HepG2 (cell line): ENCODE measurements around the gene ATRIP. TPM values are rescaled to one million over a fixed set of nuclear protein-coding genes. Genes with fewer than 3 reads are reported as not detected.
A peak's percentile ranks its signal among the peaks of the same experiment; 100 is the strongest.

ENCODE experiments used
- ATAC-seq: fragments of 200-7000 bp; cut with Tn5 transposase; 3 replicates; pipeline ENCODE4 v1.9.1; 2020; ENCODE audit warnings: mild to moderate bottlenecking, moderate library complexity
- BruUV-seq: library from RNA; stranded (reverse); fragments of 400-500 nt; replicated peaks from 2 replicates; lab custom pipeline; 2021; lab: Mats Ljungman, UMichigan
- CTCF ChIA-PET: fragments of 300-600 bp; formaldehyde crosslinking; extraction: SDS; loops from one replicate; lab custom pipeline; 2021; ENCODE audit warnings: low total read pairs, inconsistent platforms, low intra/inter-chr PET ratio; lab: Yijun Ruan, JAX
- POLR2A ChIA-PET: fragments of 350-600 bp; sonication (Branson Sonifier 250); formaldehyde crosslinking; loops from one replicate; lab custom pipeline; 2020; ENCODE audit warnings: antibody characterized with exemption, inconsistent platforms; lab: Yijun Ruan, JAX
- DNase-seq: peaks from one replicate; pipeline ENCODE4 v3.0.0-alpha.2; 2015; ENCODE audit warnings: low spot score
- FAIRE-seq: peaks from 3 replicates; lab custom pipeline; 2011; peaks lifted over from hg19 to GRCh38; lab: Jason Lieb, UNC
- H2AFZ ChIP-seq: one replicate; pipeline ENCODE4 v1.6.1; 2011; ENCODE audit warnings: low read length, inconsistent platforms
- H3K27ac ChIP-seq: fragments of 300-600 bp; 3 replicates; pipeline ENCODE4 v1.8.0; 2011; ENCODE audit warnings: mixed run types, mild to moderate bottlenecking, mixed read lengths, low read length, inconsistent platforms; ENCODE audit not compliant: insufficient read depth; ENCODE audit errors: extremely low read length
- H3K27me3 ChIP-seq, 2 experiments: fragments of 200-600 bp in 1 of 2; 2 replicates in 1 of 2; 3 replicates in 1 of 2; pipeline versions ENCODE4 v1.6.0 to v1.8.0; 2011; ENCODE audit warnings: low read length in 2 of 2, mild to moderate bottlenecking in 2 of 2, moderate library complexity in 2 of 2, inconsistent platforms in 1 of 2; ENCODE audit not compliant: insufficient read depth in 2 of 2, control insufficient read depth in 1 of 2
- H3K36me3 ChIP-seq, 2 experiments: fragments of 200-600 bp in 1 of 2; replicated peaks in 1 of 2; 2 replicates in 1 of 2; 3 replicates in 1 of 2; pipeline versions ENCODE4 v1.5.1 to v1.8.0; 2011; ENCODE audit warnings: low read length in 2 of 2, inconsistent platforms in 1 of 2; ENCODE audit not compliant: insufficient read depth in 2 of 2, control insufficient read depth in 1 of 2
- H3K4me1 ChIP-seq: 2 replicates; pipeline ENCODE4 v1.5.1; 2012; ENCODE audit warnings: low read length, inconsistent platforms; ENCODE audit not compliant: insufficient read depth
- H3K4me2 ChIP-seq: 2 replicates; pipeline ENCODE4 v1.6.0; 2011; ENCODE audit warnings: low read depth, low read length, inconsistent platforms
- H3K4me3 ChIP-seq, 3 experiments: fragments of 200-600 bp in 1 of 3; sonication (generic), shearing (Covaris generic) in 1 of 3; replicated peaks in 1 of 3; 2 replicates each; pipeline ENCODE4 v1.5.1; 2011 to 2016; ENCODE audit warnings: low read length in 3 of 3, inconsistent platforms in 2 of 3, low read depth in 2 of 3, mild to moderate bottlenecking in 2 of 3, control low read depth in 1 of 3, mixed read lengths in 1 of 3; ENCODE audit not compliant: insufficient read depth in 1 of 3
- H3K79me2 ChIP-seq: one replicate; pipeline ENCODE4 v1.6.1; 2011; ENCODE audit warnings: low read length, inconsistent platforms; ENCODE audit not compliant: insufficient read depth
- H3K9ac ChIP-seq: 2 replicates; pipeline ENCODE4 v1.6.0; 2011; ENCODE audit warnings: mild to moderate bottlenecking, low read depth, low read length, inconsistent platforms; ENCODE audit not compliant: insufficient read depth
- H3K9me3 ChIP-seq: 2 replicates; pipeline ENCODE4 v1.5.1; 2012; ENCODE audit warnings: mild to moderate bottlenecking, low read length
- H4K20me1 ChIP-seq: 2 replicates; pipeline ENCODE4 v1.6.0; 2011; ENCODE audit warnings: inconsistent platforms, mild to moderate bottlenecking, low read length, moderate library complexity; ENCODE audit not compliant: insufficient read depth
- BCL6 ChIP-seq: IDR thresholded peaks from 2 replicates; pipeline ENCODE4 v1.6.1; 2016; ENCODE audit warnings: missing genetic modification reagents, missing compliant biosample characterization
- MATR3 ChIP-seq: sonication (generic); formaldehyde crosslinking; IDR thresholded peaks from 2 replicates; pipeline ENCODE4 v1.4.0; 2020; ENCODE audit warnings: missing genetic modification reagents
- WGBS: methylation state at CpG from one replicate; pipeline ENCODE4 v1.1.6; 2017; ENCODE audit warnings: low lambda C conversion rate; 5-methylcytosine and 5-hydroxymethylcytosine counted together
- in situ Hi-C: cut with HindIII; loops from 2 replicates; pipeline ENCODE4 v1.10.0; 2017; ENCODE audit warnings: low pct_unique_long_range_greater_than_20kb; ENCODE audit not compliant: extremely low pct_ligation_motif_present
- intact Hi-C: fragments of 100-400 bp; cut with micrococcal nuclease; formaldehyde crosslinking; loops from one replicate; pipeline ENCODE4 v1.10.0; 2022; ENCODE audit not compliant: unreplicated experiment
- polyA plus RNA-seq, 8 experiments: library from polyadenylated mRNA; depleted of rRNA in 3 of 8; stranded (reverse) in 7 of 8; unstranded in 1 of 8; fragments of >200 nt; fragmentation: Illumina TruSeq in 4 of 8; extraction: Trizol in 4 of 8; gene quantifications; 2 replicates each; pipeline versions ENCODE4 v1.2.1 to v1.2.3, GENCODE V29; 2011 to 2016; ENCODE audit warnings: low read depth in 4 of 8, missing spikeins in 1 of 8, mixed read lengths in 1 of 8; ENCODE audit not compliant: insufficient read depth in 1 of 8
- total RNA-seq, 5 experiments: library from RNA; depleted of rRNA; stranded (reverse); fragments of >200 nt; fragmentation: Illumina TruSeq; extraction: Trizol; gene quantifications; 2 replicates each; pipeline ENCODE4 v1.2.3, GENCODE V29; 2016; ENCODE audit warnings: low read depth in 1 of 5
- TF ChIP-seq, protein P1 (sequence below): IDR thresholded peaks from 2 replicates; pipeline ENCODE4 v1.4.0; 2020; ENCODE audit warnings: mild to moderate bottlenecking, missing genetic modification reagents

ATRIP gene
- total and polyA plus RNA-seq, 2 of the 13 experiments (the other 11 are each of a cell fraction or from before 2014, with no cell fraction given) = 5.1 to 12.5 TPM

DNA sequence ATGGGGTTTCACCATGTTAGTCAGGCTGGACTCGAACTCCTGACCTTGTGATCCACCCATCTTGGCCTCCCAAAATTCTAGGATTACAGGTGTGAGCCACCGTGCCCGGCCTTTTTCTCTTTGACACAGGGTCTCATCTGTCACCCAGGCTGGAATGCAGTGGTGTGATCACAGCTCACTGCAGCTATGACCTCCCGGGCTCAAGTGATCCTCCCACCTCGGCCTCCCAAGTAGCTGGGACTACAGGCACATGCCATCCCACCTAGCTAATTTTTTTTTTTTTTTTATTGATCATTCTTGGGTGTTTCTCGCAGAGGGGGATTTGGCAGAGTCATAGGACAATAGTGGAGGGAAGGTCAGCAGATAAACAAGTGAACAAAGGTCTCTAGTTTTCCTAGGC lies 36.3 kb downstream of the ATRIP start (continued):
- TF ChIP-seq, protein P1, sequence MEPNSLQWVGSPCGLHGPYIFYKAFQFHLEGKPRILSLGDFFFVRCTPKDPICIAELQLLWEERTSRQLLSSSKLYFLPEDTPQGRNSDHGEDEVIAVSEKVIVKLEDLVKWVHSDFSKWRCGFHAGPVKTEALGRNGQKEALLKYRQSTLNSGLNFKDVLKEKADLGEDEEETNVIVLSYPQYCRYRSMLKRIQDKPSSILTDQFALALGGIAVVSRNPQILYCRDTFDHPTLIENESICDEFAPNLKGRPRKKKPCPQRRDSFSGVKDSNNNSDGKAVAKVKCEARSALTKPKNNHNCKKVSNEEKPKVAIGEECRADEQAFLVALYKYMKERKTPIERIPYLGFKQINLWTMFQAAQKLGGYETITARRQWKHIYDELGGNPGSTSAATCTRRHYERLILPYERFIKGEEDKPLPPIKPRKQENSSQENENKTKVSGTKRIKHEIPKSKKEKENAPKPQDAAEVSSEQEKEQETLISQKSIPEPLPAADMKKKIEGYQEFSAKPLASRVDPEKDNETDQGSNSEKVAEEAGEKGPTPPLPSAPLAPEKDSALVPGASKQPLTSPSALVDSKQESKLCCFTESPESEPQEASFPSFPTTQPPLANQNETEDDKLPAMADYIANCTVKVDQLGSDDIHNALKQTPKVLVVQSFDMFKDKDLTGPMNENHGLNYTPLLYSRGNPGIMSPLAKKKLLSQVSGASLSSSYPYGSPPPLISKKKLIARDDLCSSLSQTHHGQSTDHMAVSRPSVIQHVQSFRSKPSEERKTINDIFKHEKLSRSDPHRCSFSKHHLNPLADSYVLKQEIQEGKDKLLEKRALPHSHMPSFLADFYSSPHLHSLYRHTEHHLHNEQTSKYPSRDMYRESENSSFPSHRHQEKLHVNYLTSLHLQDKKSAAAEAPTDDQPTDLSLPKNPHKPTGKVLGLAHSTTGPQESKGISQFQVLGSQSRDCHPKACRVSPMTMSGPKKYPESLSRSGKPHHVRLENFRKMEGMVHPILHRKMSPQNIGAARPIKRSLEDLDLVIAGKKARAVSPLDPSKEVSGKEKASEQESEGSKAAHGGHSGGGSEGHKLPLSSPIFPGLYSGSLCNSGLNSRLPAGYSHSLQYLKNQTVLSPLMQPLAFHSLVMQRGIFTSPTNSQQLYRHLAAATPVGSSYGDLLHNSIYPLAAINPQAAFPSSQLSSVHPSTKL (CRISPR knock-in tag) = peak; percentile 20; the same call in 1 of the 2 replicates
- TF ChIP-seq BCL6 (CRISPR knock-in tag) = 0 out of 2 replicates have a peak, but pooled peaks have one; percentile 14
- TF ChIP-seq, all 625 proteins: peak for 6; not testable (repeated sequence) for 619

DNA sequence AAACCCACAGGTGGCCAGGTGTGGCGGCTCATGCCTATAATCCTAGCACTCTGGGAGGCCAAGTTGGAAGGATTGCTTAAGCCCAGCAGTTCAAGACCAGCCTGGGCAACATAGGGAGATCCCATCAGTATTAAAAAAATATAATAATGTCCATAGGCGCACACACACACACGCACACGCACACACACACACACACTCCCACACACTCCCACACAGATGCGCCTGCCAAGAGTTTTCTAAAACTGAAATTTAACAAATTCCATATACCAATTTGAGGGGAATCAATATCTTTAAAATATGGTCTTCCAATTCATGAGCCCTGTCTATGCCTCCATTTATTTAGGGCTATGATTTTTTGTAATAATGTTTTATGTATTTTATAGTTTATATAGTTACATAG lies 40.4 kb downstream of the ATRIP start:
- no TSS peak for BruUV-seq
- Histone ChIP-seq H3K36me3 (no peaks in the 10 kb centered on the region), H2AFZ (no peak overlapping the region), H3K27me3 (no peaks in the 10 kb centered on the region), H4K20me1 (no peaks in the 10 kb centered on the region), H3K4me3 (no peak overlapping the region), H3K9ac (no peak overlapping the region), H3K27ac (no peak overlapping the region), H3K4me1 (peaks cover 12% of the 10 kb centered on the region; the same call in 1 of the 2 replicates), H3K4me2 (no peak overlapping the region), H3K9me3 (no peaks in the 10 kb centered on the region), H3K79me2 (no peaks in the 10 kb centered on the region)
- no peak for TF ChIP-seq MATR3 (CRISPR knock-in tag)
- intact Hi-C loops = no loop called here
- ChIA-PET POLR2A (interaction anchor here (2.8 kb wide), 1 partner anchor 14 kb away, joined by 20 read pairs; no protein-coding TSS in a partner anchor), CTCF (no interaction called here)
- FAIRE-seq (no peak), DNase-seq (no peak), ATAC-seq (no peak)
- 96% methylated on average over 5 of the region's 5 CpGs for WGBS
- in situ Hi-C loops = no loop called here
